Activated CD4-positive, alpha-beta T cell treated with anti-CD3 and anti-CD28 coated beads for 4 hours (primary cell): ENCODE results near the gene AQP2.
"Not testable (repeated sequence)": the region's sequence is repeated elsewhere in the genome, so short reads cannot be mapped to it uniquely, and the experiment has no call there.

Experiments used
- DNase-seq, 2 donors: peaks; one replicate each; pipeline ENCODE4 v3.0.0-alpha.2; 2020

The AQP2 gene

DNA sequence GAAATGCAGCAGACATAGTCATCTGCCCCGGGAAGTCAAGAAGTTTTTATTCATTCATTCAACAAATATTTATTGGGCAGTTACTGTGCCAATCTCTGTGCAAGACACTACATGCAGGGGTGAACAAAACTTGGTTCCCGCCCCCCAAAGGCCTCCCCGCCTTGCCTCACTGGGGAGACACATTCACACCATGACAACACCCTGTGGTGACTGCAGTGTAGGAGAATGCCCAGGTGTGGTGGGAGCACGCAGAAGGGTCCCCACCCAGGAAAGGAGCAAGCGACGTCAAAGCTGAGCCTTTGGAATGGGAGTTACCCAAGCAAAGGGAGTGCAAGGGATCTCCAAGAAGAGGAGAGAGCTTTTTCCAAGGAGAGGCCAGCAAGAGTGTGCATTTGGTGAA, 20.6 kb downstream of the AQP2 start:
- no peak for DNase-seq

DNA sequence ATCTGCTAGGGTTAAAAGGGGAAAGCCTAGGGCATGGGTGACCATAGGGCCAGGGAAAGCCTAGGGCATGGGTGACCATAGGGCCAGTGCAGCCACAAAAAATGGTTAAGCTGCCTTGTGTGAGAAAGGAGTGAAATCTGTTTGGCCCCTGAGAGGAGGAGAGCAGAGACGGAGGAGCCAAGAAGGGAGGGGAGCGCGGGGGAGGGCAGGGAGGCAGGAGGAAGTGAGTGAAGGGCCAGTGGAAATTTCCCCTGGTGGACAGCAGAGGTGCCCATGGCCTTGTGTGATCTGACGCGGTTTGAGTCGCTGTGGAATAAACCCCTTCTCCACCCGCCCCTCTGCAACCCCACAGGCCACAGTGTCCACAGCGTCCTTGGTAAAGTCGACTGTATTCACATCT, 21.6 kb downstream of the AQP2 start:
- DNase-seq, result no peak

DNA sequence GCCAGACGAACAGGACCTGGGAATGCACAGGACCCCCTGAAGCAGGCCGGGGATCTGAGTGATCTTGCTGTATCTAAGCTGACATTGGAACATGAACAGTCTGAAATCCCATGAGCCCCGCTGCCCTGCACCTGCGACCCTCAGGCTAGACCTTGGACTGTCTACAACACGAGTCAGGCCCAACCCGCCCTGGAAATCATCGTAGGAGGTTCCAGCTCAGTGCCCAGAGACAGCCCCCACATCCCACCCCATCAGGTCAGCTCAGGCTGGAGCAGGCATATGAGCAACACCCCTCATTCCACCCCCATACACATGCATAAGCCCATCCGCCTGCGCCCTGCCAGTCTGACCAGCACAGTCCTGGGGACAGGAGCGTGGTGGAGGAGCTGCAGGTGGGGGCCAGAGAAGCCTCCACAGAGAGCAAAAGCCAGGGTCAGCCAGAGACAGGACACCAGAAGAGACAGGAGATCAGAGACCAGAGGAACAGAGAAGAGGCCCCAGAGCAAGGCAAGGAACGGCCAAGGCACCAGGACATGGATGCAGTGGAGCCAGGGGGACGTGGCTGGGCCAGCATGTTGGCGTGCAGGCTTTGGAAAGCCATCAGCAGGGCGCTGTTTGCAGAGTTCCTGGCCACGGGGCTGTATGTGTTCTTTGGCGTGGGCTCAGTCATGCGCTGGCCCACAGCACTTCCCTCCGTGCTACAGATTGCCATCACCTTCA, 22.3 kb downstream of the AQP2 start, which contains the start of gene AQP6:
TSS of gene AQP6 (plus strand) at position 307 of the 720 bp plus-strand sequence. CDS start at position 534, 227 bp downstream.
- no peak for DNase-seq

DNA sequence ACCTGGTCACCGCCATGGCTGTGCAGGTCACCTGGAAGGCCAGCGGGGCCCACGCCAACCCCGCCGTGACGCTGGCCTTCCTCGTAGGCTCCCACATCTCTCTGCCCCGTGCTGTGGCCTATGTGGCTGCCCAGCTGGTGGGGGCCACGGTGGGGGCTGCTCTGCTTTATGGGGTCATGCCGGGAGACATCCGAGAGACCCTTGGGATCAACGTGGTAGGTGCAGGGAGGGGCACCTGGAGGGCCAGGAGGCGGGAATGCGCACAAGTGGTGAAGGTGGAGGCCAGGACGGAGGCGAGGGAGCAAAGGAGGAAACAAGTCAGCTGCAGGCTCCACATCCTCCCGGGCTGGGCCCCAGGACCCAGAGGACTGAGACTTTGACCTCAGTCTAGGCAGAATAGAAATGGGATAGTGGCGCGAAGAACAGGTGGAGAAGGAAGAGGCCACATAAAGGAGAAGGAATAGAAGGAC, 22.9 kb downstream of the AQP2 start:
- DNase-seq, result no peak

DNA sequence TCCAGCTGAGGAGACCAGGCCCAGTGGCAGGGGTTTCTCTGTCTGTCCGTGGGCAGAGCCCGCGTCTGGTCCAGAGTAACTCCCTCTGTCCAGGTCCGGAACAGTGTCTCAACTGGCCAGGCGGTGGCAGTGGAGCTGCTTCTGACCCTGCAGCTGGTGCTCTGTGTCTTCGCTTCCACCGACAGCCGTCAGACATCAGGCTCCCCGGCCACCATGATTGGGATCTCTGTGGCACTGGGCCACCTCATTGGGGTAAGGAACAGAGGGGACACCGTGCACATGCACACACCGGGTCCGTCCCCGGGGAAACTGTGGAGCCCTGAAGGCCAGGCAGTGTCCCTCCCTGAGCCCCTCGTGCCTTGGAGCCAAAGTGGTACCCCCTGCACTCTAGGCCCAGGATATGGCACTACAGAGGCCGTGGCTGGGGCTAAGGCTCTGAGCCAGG, 23.7 kb downstream of the AQP2 start:
- no peak for DNase-seq

DNA sequence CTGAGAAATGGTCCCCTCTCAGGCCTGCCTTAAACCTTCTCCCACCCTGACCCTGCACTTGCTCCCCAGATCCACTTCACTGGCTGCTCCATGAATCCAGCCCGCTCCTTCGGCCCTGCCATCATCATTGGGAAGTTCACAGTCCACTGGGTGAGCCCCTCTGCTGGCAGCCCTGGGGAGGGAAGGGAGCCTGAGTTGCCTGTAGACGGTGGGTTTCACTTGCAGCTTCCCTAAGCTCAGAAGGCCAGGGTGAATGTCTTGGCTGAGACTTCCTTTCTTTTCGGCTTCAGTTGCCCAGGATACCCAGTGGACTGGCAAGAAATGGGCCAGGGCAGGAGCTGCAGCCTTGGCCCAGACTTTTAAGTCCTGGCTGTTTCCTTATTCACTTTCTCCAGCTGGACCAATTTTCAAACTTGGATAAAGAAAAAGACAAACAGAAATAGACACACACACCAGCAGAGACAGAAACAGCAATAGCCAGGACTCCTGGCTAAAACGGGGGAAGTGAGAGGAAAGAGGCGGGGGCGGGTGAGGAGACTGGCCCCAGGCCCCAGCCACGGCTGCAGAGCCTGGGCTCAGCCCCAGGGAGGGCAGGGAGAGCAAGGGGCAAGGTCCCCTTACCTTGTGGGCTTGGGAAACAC, 24.3 kb downstream of the AQP2 start:
- no peak for DNase-seq

DNA sequence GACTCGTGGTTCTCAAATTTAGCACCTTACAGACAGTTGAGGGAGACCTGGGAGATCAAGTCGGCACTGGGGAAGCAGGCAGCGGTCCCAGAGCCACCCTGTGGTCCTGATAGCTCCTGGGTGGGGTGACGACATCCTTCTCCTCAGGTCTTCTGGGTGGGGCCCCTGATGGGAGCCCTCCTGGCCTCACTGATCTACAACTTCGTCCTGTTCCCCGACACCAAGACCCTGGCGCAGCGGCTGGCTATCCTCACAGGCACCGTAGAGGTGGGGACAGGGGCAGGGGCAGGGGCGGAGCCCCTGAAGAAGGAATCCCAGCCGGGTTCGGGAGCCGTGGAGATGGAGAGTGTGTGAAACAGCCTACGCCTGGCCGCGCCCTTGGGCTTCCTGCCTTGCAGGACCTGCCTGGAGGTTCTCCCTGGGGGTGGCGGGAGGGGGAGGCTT, 24.8 kb downstream of the AQP2 start:
- no peak for DNase-seq

DNA sequence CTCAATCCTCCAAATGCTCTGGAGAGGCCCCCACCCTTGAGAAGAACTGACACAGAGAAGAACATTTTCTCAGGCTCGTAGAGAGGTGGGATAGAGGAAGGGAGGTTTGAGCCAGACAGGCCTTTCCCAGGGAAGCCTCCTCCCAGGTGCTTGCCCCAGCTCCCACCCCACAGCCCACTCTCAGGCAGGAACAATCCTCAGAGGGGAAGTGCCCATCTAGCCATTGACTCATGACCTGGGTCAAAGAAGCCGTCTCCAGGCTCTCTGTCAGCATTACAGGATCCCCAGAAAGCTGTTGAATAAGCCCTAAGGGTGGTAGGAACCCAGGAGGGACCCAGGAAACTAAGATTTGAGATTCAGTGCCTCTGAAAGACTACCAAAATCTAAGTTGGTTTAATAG, 26.0 kb downstream of the AQP2 start:
- no peak for DNase-seq

DNA sequence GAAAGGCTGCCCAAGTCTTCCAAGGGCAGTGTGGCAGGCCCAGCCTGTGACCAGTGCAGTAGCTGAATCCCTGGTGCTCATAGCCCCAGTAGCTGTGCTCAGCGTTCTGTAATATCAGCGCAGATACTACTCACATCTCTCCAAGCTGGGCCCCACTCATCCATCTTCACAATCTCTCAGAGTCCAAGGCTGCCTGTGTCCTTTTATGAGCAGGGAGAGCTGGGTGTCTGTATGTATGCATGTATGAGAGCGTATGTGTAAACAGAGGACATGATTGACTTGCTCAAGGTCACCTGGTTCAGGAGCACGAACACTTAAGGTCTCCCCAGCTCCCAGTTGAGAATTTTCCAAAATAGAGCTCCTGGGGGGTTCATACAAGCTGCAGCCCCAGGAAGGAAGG, 27.6 kb downstream of the AQP2 start:
- DNase-seq, result no peak

DNA sequence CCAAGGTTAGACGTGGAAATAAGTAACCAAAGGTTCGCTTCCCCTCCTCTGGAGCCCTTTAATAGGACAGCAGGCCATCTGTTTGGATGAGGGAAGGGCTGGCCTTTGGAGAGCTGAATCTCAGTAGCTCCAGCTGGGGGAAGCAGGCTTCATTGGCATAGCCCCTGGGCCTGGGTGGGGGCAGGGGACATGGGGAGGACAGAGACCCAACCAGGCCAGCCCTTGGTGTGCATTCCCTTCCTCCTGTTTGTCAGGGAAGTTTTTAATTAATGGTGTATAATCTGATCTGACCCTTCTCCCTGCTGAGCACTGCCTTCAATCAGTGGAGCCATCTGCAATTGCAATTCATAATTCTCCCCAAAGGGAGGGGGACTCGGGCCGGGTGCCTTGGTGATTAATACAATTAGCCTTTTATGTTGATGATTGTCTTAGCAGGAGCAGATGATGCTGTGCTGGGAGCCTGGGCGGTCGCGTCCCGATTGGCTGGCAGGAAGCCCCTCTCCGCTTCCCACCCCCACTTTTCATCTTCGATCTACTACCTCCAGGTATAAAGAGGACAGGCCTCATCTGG, 28.6 kb downstream of the AQP2 start:
- DNase-seq, result no peak

DNA sequence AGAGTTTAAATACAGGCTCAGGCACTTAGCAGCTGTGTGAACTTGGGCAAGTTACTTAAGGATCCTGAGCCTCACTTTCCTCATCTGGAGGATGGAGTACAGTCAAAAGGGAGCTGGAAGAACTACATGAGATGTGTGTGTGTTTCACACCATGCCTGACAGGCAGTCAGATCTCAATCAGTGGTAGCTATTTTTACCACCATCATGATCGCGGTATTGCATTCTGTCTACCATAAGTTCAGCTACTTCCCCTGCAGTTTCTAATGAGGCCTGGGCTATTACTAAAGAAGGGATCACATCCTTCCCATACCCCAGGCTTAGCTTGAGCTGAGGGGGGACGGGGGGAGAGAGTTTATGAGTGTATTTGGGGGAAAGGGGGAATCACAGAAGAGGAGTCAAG, 29.3 kb downstream of the AQP2 start:
- DNase-seq, result no peak

DNA sequence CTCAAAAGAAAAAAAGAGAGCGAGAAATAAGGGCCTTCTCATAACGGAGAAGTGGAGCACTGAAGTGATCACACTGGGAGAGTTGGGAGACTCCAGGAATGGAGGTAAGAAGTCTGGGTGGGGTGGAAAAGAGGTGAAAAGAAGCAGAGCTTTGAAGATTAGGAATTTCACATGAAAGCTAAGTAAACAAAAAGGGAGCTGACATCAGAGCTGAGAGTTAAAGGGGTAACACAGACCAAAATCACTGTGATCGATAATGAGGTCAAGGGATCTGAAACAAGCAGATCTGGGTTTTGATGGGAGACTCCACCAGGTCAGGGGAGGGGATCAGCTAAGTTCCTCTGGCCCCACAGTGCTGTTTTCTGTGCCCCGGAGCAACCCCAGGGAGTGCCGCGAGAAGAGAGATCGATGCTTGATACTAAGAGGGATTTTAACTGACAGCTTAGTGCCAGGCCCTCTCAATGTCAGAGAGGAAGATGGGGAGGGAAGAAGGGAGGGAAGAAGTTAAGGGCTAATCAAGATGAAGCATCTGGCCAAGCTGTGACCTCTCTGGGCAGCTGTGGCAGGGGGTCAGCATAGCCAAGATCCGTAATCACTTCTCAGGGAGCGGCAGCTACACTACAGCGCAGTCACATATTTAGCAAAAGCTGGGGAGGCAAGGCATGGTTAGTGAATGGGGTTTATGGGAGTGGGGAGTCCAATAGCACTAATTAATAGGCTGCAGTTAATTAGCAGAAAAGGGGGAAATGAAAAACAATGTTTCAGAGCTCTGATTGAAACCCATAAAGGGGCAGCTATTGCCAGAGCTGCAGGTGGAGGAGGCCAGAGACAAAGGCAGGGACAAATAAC, 30.2 kb downstream of the AQP2 start:
- DNase-seq, result no peak

DNA sequence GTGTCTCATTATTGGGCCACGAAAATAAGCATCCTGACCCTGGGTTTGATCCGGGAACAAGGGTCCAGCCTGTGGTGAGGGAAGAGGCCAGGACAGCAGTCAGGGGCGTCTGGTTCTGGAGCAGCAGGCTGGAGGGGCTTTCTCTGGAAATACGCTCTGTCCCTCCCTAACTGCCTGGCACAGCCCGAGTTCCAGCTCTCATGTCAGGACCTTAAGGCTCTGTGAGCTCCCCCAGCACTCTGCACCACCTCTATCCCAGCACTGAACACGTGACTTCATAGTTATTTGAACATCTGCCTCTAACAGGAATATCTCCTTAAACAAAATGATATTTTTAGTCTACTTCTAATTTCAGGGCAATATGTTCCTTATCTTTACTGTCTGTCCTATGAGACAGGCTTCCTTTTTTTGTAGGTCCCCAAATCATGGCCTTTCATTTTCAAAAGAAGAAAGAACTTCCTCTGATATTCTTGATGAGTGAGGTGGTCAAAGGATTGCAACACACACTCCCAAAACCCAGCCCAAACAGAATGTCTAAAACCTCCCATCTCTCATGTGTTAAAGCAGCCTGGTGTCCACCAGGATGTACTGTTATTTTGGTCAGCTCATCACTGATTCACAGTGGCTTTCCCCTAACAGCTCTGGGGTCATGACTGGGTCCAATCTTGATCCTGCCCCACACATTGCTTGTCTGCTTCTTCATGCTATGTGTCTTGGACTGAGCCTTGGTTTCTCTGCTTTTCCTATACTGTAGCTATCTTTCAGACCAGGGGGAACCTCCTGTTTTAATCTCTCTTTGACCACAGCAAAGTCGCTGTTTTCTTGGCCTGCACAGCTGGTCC, 31.9 kb downstream of the AQP2 start:
- no peak for DNase-seq

DNA sequence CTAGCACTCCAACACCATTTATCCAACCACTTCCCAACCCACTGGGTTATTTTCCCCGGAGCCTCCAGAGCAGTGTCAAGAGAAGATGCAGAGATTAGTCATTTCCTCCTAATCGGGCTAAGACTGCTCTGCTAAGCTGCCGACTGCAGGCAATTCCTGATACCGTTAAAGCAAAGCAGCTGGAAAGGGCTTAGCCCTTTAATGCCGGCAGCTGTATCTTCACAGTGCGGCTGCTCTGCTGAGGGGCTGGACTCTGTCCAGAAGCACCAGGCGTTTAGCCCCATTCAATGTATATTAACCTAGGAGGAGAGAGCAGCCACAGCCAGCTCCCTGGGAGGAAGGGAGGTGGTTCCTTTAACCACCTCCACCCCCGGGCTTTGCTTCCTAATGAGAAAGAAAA, 33.4 kb downstream of the AQP2 start:
- no peak for DNase-seq

DNA sequence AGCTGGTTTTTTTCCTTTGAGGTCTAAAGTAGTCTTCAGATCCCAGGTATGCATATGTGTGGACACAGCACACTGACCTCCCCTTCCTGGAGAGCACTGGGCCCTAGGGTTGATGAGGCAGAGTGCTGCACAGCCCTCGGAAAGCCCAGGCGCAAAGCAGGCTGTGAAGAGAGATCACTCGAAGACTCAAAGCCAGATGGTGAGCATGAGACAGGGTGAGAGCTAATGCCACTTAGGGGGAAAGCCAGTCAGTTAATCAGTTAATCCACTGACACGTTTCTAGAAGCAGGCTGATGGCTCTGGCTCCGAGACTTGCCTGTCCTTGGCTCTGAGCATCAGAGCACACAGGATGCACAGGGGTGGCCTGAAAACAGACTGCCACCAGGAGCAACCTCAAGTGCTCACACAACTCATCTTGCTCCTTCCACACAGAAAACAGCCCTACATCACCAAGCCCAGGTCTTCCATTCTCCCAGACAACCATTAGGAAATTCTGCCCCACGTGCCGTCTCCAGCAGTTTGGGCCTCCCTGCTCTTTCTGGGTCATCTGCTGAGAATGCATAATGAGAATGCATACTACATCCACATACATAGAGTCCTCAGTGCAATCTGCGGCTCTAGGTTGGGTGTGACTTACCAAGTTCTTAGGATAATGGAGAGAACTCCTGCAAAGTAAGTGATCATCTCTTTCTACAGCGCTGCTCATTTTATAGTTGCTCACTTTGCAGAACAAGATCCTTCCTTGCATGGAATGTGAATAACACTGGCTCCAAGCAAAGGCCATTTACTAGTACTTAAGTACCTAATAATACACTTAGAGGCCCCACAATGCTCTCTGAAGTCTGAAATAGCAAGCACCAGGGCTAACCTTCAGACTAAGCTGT, 34.2 kb downstream of the AQP2 start:
- no peak for DNase-seq

DNA sequence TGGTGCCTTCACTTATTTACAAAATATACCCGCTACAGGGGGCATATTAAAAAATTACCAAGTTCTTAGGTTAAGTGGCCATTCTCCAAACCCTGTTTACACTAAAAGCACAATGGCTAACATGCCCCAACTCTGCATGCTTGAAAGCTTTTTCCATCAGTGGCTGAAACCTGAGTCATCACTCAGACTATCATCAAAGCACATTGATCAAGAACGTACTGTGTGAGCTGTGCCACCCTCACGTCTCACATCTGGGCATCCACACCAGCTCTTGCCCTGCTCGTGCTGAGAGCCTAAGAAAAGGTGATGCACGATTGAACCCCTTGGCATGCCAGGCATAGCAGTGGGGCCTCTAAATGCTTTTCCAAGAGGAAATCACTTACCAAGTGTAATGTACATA, 35.4 kb downstream of the AQP2 start:
- DNase-seq, result no peak

DNA sequence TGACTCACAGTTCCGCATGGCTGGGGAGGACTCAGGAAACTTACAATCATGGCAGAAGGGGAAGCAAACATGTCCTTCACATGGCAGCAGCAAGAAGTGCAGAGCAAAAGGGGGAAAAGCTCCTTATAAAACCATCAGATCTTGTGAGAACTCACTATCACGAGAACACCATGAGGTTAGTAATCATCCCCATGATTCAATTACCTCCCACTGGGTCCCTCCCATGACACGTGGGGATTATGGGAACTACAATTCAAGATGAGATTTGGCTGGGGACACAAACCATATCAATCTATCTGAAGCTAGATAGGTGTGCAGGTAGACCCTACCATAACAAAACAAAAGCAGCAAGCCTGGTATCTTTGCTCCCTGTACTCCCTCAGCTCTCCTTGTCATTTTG, 35.9 kb downstream of the AQP2 start:
- not testable (repeated sequence) for DNase-seq

DNA sequence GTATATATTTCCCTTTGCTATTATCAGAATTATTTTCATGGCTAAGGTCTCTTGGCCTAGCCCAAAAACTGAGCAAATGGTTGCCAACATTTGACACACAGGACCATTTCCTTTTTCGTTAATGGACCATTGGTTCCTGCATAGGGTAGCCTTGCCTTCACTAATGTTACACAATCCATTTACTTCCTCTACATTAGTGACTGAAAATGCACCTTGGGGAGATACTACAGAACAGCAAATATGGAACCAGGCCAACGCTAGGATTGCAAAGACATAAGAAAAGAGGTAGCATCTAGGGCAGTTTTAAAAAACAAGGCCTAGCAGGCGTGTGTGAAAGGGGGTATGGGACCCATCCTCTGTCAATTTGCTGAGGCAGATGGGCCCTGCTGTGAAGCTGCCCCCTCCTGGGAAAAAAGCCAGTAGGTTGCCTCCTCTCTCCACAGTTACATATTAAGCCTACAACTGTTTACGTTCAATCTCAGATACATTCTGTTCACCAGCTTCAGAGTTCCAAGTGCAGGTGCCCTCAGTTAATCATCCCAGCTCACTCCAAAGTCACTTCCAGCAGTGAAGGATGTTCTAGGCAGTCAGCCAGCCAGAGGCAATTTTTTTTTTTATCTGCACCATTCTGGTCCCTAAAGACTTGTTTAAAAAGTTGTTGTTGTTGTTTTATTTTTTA, 37.2 kb downstream of the AQP2 start:
- no peak for DNase-seq

DNA sequence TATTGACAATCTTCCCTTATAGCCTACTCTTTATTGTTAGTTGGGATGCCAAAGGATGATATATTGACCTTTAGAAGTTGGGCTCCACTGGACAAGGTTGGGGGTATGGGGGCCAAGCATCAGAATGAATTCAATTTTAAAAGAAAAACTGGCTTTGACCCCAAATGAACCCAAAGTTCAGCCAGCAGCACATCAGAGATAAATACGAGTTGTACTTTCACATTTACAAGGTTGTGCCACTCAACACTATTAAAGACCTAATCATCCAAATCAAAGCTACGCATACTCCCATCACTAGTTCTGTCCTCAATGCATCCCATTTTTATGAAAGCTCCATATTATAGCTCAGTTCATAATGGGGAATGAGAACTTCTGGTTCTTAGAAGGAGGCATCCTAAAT, 38.9 kb downstream of the AQP2 start:
- not testable (repeated sequence) for DNase-seq

DNA sequence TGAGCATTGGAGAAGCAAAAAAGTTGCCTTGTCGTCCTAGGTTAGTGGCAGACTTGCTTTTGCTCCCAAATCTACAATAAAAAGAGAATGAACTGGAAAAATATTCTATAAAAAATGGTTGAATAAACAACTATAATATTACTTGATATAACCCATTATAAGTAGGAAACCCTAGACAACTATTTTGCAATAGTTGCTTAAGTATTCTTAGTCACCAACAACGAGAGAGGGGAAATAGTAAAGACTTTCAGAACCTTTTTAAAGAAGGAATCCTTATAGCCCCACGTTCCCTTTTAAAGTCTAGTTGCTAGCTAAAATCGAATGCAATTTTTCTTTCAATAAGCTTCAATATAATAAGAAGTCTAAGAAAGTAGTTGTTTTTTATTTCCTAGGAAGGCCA, 39.7 kb downstream of the AQP2 start:
- no peak for DNase-seq

DNA sequence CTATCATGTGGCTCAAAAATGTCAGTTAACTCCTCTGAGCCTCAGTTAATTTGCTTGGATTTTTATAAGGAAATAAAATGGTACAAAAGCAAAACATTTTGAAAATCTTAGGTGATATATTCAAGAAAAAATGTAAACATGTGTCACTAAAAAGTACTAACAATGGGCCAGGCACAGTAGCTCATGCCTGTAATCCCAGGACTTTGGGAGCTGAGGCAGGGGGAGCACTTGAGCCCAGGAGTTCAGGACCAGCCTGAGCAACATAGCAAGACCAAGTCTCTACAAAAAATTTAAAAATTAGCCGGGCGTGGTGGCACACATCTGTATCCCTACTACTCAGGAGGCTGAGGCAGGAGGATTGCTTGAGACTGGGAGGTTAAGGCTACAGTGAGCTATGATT, 47.9 kb downstream of the AQP2 start:
- DNase-seq, result no peak
